ENCODE measurements around the gene ADCY5. TPM values are rescaled to one million over a fixed set of nuclear protein-coding genes. Genes with fewer than 3 reads are reported as not detected.

The ADCY5 gene
- total RNA-seq, 4 donors from 2014 or later = 14.0 to 86.8 (median 41.5) TPM

DNA sequence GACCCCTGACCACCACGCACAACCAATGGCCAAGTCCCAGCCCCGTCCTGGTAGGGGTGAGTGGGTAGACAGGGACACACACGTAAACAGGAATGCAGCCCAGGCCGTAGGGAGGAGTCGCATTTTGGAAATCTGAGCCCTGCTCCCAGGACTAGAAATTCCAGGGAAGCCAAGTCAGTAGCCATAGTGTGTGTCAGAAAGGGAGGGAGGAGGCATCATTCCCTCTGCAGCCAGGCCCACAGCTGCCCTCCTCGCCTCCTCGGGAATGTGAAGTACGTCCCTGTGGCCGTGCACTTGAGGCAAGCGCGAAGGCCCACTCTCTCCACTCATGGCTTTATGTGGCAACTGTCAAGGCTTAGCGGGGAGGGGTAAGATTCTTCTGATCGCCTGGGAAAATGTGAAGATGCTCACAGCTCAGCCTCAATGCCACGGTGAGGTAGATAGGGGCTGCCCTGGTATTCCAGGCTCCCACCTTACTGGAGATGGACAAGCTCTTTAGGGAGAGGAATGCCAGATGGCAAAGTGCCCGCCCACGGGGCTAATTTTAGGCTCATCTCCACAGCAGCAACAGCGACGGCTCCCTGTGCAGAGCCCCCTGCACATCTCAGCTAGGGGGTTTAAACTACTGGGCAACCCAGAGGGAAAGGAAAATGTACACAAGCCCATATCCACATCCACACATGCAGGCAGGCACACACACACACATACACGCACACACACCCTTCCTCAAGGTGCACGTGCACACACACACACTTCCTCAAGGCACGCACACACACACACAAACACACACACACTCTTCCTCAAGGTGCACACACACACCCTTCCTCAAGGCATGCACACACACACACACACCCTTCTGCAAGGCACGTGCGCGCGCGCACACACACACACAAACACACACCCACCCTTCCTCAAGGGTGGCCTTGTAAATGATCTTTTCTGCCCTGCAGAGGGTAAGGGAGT, 65.5 kb downstream of the ADCY5 start:
- TF ChIP-seq, protein P1, sequence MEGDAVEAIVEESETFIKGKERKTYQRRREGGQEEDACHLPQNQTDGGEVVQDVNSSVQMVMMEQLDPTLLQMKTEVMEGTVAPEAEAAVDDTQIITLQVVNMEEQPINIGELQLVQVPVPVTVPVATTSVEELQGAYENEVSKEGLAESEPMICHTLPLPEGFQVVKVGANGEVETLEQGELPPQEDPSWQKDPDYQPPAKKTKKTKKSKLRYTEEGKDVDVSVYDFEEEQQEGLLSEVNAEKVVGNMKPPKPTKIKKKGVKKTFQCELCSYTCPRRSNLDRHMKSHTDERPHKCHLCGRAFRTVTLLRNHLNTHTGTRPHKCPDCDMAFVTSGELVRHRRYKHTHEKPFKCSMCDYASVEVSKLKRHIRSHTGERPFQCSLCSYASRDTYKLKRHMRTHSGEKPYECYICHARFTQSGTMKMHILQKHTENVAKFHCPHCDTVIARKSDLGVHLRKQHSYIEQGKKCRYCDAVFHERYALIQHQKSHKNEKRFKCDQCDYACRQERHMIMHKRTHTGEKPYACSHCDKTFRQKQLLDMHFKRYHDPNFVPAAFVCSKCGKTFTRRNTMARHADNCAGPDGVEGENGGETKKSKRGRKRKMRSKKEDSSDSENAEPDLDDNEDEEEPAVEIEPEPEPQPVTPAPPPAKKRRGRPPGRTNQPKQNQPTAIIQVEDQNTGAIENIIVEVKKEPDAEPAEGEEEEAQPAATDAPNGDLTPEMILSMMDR (IDR thresholded peaks at IDR 0.05) = no peak
- ATAC-seq (ENCODE audit: low FRiP score) (no peak), DNase-seq (ENCODE audit: low spot score) (no peak)

DNA sequence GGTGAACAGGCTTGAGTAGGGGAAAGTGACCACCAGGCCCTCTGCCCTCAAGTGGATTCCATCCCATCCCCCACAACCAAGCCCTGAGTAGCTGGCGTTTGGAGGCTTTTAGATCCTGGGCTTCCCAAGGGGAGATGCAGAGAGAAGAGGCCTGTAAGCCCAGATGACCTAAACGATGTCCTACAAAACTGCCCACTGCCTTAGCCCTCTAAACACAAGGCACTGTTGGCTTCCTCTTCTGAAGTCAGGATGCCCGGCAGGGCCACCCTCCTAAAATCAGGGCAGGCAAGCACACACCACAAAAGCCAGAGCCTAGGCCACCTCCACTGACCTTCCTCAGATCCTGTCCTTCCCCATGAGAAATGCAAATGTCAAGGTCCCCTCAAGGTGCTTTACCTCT, 68.6 kb downstream of the ADCY5 start:
- ATAC-seq (ENCODE audit: low FRiP score) = no peak
- TF ChIP-seq, protein P1 (IDR thresholded peaks at IDR 0.05) = no peak
- no peak for DNase-seq (ENCODE audit: low spot score)

DNA sequence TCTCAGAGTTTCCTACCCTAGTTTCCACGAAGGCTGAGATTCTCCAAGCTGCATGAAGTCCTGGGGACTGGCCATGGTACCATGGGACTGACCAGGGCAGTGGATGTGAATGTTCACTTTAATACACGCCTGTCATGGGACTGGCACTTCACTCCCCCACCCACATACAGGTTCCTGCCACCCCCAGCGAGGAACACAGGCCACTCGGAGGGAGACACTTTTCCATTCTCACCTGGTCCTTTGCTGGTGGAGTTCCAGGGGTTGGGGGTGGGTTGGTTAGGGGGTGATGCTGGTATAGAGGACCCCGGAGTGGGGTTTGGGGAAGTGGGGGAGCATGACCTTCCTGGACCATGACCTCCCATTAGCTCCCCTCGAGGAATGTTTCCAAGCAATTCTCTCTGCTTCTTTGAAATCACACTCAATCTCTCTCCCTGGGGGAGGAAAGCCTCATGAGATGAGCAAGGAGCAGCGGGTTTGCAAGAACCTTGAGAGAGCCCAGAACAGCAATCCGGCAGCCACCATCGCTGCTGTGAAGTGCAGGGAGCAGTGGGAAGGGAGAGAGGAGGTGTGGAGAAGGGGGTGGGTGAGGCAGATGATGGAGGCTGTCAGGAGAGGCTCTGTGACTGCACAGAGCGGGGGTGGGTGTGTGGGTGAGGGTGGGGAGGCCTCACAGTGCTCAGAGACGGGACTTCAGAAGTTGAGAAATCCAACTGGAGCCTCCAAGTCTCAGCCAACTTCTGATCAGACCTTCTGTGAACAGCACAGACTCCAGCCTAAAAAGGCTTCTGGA, 69.7 kb downstream of the ADCY5 start:
- TF ChIP-seq, protein P1 (IDR thresholded peaks at IDR 0.05) = no peak
- no peak for ATAC-seq (ENCODE audit: low FRiP score)
- DNase-seq (ENCODE audit: low spot score) = no peak

DNA sequence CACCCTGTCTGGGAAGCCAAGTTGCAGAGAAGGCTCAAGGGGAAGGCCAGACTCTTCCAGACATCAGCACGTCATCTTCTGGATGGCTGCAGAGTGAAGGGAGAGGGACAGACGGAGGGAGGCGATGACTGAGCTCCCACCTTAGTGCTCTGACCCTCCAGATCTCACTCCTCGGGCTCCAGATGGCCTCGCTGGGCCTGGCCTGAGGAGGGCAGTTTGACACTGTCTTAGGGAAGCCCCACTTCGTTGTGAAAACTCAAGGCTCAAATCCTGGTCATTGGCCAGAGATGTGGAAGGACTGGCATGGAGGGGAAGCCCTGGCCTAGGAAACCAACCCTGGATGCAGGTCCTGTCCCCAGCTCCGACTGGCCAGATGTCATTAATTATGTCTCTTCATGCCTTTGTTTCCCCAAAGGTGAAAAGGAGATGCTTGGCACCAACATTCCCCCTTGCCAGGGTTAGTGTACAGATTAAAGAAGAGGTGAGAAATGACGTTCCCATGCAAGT, 70.4 kb downstream of the ADCY5 start:
- DNase-seq (ENCODE audit: low spot score) (no peak), ATAC-seq (ENCODE audit: low FRiP score) (no peak)
- TF ChIP-seq, protein P1 (IDR thresholded peaks at IDR 0.05) = no peak

DNA sequence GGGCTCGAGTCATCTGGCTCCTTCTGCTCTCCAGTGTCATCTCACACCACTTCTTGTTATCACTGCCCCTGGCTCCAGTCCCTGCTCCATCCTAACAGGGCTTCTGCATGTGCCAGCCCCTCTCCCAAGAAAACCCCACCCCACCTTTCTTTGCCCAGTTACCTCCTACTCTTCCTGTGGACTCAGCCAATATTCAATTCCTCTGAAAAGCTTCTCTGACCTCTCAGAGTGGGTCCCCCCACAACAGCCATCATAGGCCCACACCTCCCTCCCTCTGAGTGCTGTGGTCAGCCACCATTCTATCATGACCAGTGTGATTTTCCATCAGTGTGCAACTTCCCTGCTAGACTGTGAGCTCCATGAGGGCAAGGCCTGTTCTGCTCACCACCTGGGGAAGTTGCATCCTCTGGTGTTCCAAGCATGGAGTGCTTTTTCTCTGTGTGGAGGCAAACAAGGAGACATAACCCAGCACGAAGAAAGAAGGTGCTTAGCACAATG, 71.6 kb downstream of the ADCY5 start:
- no peak for ATAC-seq (ENCODE audit: low FRiP score)
- DNase-seq (ENCODE audit: low spot score) = no peak
- TF ChIP-seq, protein P1 (IDR thresholded peaks at IDR 0.05) = no peak

DNA sequence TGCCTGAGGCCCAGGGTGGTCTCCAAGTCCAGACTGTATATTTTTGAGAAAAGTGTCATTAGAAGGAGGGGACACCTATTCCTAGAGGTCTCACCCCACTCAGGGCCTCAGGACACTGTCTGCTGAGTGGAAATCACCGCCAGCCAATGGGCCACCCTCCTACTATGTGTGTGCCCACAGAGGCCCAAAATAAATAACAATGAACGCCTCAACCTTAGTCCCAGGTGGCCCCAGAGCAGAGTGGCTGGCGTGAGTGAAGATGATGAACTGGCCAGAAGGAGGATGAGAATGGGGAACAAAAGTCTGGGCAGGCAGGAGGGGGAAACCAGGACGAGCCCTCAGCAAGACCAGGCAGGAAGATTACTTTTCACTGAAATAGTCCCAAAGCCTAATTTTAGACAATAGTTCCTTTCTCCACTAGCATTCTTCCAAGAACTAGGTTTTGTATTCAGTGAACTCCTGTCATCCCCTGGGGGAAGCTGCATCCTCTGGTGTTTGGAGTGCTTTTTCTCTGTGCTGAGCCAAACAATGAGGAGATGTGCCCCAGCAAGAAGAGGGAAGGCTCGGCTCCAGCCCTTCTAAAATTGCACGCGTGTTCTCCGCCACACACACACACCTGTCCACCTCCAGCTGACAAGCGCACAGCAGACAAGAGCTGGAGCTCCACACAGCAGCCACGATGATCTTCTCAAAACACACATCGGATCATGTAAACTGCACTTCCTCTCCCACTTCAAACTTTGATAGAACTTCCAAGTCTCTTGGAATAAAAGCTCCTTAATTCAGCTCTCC, 72.2 kb downstream of the ADCY5 start:
- no peak for DNase-seq (ENCODE audit: low spot score)
- TF ChIP-seq, protein P1 (IDR thresholded peaks at IDR 0.05) = no peak
- no peak for ATAC-seq (ENCODE audit: low FRiP score)
